HG03457 (cell line): ENCODE results near the gene AKR7A2.

Source experiments
- ATAC-seq: cut with Tn5 transposase; IDR thresholded peaks from one replicate; pipeline ENCODE4 v1.9.1; 2021; ENCODE audit warnings: moderate number of reproducible peaks; ENCODE audit not compliant: unreplicated experiment

Gene AKR7A2

DNA sequence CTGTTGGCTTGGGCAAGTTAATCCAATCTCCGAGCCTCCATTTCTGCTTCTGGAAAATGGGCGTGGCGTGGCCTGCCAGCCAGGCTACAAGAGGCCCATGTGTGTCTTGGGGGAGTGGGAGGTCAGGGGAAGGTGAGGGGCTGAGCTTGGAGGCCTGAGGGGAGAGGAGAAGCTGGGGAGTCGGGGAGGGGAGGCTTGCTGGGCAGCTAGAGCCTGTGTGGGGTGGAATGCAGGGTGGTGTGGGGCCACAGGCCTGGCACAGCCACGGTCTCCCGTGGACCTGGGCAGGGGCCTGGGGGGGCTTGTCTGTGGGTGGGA lies 14.8 kb upstream of the AKR7A2 start:
- no peak for ATAC-seq

DNA sequence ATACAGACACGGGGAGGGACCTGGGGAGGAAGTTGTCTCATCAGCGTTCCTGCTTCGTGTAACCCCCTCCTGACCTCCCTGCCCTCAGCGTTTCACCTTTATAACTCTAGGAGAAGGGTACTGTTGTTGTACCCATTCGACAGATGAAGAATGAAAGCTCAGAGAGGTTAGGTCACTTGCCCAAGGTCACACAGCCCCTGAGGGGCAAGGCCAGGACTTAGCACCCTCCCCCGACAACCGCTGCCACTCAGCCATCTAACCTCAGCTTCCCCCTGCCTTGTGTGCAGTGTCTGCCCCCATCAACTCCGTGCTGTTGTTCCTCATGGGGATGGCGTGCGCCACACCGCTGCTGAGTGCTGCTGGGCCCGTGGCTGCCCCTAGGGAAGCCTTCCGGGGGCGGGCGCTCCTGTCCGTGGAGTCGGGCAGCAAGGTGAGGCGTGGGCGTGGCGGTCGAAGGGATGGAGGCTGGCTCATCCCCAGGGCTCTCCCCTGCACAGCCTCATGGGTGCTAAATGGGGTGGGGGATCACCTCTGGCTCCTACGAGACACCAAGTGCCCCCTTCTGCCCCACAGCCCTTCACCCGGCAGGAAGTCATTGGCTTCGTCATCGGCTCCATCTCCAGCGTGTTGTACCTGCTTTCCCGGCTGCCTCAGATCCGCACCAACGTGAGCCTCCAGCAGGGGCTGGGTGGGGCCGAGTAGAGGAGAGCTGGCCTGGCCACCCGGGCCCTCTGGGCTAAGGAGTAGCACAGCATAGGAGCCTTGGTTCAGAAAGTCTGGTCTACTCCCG lies 14.2 kb upstream of the AKR7A2 start:
- ATAC-seq: no peak

DNA sequence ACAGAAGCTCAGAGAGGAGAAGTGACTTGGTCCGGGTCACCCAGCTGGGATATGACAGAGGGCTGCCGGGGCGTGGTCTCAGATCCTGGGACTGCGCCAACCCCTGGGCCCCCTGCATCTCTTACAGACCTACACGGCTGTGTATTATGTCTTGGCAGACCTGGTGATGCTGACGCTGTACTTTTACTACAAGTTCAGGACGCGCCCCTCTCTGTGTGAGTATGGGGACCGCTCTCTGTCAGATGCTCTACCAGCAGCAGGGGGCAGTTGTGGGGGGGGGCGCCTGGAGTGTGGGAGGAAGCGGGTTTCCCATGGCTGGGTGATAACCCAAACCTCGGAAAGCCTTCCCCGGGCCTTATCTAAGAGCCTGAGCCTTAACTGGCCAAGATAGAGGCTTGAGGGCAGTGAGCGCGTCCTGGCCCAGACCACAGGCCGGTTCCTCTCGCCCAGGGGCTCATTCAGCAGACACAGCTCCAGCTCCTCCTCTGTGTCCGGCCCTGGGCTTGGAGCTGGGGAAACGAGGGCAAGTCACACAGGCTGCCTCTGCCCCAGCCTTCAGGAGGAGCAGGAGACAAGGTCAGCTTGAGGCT lies 13.5 kb upstream of the AKR7A2 start:
- no peak for ATAC-seq

DNA sequence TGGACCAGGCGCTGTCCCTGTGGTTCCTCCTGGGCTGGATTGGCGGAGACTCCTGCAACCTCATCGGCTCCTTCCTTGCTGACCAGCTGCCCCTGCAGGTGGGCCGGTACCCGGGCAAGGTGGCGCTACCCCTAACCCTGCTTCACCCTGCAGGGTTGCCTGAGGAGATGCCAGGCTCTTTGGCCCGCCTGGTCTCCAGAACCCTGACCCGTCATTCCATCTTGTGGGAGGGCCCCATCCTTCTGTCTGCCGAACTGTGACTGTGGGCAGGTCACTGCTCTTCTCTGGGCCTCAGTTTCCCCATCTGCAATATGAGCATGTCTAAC lies 12.7 kb upstream of the AKR7A2 start:
- no peak for ATAC-seq

DNA sequence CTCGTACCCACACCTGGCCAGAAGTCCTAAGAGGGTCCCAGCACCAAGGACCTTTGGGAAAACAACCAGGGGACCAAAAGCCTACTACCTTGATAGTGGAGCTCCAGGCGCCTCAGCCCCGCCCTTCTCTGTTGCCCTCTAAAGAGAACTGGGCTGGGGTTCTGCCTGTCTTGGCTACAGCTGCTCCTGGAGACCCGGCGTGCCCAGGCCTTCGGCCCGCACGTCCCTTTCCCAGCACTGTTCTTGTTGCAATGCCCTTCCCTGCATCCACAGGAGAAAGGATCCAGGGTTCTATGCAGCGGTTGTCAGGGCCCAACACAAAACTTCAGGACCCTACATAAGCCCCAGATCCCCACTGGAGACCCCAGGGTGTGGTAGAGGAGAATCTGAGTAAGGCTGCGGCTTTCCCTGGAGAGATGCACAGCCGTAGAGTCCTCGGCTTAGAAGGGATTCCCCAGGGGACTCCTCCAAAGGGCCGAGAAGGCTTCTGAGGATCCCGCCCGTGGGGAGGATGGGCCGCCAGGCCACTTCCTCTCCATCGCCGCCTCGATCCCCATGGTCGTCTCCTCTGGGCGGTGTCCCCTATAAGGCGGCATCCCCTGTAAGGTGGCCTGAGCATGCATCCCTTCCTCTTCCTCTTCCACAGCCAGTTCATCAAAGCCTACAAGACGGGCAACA lies 12.2 kb upstream of the AKR7A2 start:
- ATAC-seq: no peak

DNA sequence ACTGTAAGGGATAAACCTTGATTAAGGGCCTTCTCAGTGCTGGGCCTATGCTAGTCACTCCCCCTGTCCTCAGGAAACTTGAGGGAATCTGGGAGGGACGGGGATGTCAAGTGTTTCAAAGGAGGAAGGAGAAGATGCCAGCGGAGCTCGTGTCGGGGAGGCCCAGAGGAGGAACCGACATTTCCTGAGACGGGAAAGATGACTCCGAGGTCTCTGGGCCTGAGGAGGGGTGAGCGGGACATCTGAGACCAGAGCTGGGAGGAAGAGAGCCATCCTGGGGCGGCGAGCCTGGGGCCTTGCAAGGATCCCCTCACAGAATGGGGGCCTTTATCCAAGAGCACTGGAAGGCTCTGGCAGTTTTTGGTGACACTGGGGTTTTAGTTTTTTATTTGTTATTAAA lies 10.5 kb upstream of the AKR7A2 start:
- ATAC-seq: no peak

DNA sequence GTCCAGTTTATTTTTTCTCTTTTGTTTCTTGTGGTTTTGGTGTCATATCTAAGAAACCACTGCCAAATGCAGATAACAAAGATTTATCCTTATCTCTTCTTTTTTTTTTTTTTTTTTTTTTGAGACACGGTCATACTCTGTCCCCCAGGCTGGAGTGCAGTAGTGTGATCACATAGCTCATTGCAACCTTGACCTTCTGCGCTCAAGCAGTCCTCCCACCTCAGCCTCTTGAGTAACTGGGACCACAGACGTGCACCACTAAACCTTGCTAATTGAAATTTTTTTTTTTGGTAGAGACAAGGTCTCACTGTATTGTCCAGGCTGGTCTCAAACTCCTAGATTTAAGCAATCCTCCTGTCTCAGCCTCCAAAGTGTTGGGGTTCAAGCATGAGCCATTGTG lies 9.1 kb upstream of the AKR7A2 start:
- no peak for ATAC-seq

DNA sequence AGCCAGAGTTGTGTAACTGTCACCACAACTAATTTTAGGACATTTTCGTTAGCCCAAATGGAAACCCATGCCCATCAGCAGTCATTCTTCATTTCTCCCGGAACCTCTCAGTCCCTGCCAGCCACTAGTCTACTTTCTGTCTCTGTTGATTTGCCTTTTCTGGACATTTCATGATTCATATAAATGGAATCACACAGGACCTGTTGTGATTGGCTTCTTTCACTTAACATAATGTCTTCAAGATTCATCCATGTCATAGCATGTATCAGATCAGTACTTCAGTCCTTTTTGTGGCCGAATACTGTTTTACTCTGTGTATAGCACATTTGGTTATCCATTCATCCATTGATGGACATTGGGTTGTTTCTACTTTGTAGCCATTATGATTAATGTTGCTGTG lies 7.3 kb upstream of the AKR7A2 start:
- no peak for ATAC-seq

DNA sequence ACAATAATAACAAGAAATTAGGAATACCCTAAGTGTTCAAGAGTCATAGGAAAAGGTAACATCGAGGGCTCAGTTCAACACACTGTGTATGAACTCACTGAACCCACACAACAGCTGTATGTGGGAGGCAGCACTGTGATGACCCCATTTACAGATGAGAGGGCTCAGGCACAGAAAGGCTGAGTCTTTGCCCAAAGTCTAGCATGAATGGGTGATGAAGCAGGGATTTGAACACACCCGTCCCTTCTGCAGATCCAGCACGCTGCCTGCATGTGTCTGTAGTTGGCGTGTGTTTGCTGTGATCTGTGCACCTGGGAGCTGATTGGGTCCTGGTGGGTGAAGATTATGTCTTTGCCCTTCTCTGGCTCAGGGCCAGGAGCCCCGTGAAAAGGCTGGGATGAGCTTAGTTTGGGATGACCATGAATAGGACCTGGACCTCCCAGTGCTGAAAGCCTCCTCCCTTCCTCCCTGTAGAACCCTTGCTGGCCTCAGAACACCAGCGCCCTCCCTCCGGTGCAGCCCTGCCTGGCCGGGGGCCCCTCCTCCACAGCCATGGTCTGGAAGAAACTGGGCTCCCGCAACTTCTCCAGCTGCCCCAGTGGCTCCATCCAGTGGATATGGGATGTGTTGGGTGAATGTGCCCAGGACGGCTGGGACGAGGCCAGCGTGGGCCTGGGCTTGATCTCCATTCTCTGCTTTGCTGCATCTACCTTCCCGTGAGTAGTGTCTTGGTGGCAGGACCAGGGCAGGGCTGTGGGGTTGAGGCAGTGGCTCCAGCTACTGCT lies 5.4 kb upstream of the AKR7A2 start:
- no peak for ATAC-seq

DNA sequence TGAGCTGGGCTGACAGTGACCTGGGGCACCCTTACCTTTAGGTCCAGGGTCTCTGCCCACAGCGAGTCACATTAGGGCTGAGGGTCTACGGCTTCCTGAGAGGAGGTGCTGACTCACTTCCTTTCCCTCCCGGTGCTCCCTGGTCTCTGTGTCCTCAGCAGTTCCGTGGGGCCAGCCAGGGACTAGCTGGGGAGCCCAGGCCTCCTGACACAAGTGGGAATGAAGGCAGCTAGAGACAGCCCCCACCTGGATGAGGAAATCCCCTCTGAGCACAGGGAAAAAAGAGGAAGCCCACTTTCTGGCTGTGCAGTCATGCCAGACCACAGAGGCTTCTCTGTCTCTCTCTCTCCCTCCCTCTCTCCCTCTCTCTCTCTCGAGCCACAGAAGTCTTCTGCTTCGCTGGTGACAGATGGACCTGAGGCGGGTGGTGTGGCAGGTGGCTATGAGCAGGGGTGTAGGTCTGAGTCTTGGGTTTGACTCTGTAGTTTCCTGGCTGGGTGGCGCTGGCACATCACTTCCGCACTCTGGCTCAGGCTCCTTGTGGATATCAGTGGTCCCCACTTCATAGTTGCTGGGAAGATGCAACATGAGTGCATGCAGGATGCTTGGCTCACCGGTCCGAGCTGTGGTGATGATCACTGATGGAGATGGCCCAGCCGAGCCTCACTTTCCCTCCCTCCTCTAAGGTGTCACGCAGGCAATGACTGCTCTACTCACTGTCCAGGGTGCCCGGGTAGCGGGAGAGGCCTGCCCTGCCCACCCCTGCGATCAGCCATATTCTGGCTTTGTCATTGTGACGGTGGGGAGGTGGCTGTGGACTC lies 3.6 kb upstream of the AKR7A2 start:
- ATAC-seq: no peak

DNA sequence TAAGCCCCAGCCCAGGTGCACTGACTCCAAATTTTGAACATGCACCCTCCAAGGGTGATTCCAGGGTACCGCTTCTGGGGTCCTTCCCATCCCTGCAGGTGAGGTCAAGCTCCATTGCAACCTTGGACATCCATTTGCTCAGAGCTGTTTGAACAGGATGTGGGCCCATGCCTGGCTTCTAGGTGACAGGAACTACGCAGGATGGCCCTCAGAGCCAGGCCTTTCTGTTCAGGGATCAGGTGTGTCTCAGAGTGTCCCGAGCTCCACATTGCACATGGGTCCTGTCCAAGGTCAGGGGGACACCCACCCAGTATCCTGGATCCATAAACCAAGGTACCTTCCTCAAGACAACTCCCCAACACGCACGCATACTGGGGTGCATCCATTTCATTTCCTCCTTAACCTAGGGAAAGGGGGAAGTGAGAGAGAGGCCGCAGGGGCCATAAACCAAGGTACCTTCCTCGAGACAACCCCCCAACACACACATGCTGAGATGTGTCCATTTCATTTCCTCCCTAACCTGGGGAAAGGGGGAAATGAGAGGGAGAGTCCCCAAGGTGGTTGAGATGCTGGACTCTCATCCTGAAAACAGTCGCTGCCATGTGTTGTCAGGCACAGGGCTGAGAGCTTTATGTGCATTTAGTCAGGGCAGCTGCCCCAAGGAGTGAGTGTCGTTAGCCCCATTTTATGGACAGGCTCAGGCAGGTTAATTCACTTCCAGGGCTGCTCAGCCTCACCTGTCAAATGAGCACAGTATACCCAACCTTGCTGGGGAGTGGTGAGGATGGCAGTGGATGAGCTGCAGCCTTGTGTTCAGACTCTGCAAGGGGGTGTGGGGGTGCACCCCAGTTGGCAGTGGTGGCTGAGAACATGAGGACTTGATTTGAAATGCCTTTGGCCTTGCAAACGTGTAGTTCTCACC lies 2.3 kb upstream of the AKR7A2 start:
- ATAC-seq: no peak

DNA sequence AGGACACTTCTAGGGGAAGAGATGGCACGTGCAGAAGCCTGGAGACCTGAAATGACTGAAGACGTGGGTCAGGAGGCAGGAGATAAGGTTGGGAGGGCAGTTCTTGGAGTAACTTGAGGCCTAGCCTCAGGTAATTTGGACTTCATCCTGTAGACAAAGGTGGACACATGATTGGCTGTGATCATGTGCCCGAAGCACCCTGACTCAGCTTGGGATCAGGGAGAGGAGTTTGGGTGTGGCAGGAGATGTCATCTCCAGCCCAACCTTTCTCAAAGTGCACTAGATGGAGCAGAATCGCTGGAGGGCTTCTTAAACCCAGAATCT lies 1.7 kb upstream of the AKR7A2 start:
- no peak for ATAC-seq

DNA sequence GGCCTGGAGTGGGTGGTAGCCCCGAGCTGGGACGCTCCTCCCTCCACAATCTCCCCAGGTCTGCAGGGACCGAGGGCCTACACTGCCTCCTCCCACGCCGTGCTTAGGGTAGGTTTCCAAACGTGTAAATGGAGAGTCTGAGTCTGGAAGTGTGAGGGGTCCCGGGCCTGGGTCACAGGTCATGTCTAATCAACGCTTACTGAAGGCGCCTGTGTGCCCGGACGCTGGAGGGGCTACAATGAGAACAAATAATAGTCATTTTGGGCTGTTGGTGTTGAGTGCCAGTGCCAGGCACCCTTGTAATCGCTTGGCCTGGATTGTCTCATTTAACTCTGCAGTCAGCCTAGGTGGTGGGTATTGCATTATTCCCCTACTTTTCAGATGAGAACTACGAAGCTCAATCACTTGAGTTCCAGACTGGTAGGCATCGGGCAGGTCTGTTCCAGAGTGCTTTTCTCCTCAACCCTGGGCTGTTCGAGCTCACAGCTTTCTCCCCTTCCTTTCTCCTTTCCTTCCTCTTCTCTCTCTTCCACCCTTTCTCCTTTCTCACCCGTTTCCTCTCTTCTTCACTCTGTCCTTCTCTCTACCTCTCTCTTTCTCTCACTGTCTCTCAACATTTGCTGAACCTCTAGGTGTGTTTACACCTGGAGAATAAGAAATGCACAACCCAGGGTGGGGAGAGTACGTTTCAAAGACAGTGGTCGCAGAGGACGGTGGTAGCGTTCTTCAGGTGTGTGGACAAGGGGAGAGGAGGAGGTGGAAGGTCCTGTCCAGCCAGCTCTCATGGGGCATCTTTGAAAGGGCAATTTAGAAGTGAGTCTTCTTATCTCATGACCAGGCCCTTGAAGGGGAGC lies 1.1 kb upstream of the AKR7A2 start:
- no peak for ATAC-seq

DNA sequence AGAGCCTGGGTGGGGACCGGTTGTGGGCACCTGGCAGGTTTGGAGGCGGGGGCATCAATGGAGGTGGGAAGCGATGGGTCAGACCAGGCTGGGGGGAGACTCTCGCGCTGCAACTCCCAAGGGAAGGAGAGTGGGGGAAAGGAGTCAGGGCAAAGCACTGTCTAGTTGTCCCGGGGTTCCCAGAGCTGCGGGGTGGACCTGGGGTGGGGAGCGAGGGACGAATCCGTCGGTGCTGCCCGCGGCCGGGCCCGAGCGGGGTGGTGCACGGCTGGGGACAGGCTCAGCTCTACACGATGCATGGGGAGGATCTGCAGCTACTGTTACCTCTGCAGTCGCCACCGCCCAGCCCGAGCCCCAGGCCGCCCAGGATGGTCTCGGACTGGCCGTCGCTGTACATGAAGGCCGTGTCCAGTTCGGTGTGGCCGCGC lies 427 bp downstream of the AKR7A2 start:
- ATAC-seq: no peak

DNA sequence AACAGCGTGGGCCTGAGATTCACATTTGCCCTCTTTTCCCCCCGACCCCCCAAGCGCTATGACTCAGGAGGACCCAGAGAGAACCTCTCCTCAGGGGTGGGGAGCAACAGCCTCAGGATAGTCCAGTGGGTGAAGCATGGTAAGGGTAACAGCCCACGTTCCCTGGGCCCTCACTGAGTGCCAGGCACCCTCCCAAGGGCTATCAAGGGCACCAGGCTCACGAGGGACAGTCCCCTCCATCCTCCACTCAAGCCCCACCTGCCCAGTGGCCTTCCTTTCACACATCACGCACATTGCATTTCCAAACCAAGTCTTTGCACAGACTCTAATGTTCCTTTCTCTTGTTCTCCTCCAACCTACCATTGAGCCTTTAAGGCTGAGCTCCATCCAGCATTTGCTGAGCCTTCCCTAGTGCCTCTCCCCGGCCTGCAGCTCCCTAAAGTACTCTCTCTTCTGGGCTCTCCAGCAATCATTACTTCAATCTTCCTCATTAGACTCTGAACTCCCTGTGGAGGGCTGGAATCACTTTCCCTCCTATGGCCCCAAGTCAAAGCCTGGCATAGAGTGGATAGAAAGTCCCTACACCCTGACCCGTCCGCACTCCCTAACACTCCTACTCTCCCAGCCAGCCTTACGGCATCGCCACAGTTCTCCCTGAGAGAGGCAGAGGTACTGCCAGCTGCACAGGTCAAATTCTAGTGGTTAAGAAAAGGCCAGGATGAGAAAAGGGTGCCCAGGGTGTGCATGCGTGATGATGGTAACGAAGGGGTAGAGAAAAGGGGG lies 1.0 kb downstream of the AKR7A2 start:
- ATAC-seq: no peak

DNA sequence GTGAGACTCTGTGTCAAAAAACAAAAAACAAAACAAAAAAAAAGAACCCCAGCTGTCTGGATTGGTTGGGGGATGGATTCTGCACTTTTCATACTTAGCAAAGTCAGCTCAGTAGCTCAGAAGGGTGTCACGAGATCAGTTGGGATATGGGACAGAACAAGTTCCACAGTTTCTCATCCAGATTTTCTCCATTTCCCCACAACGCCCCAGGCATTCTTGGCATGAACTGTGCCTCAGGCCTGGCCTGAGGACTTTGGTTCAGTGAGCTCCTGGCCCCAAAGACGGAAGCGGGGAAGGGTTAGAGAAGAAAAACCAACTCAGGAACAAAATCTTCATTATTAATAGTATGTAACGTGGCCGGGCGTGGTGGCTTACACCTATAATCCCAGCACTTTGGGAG lies 1.9 kb downstream of the AKR7A2 start:
- no peak for ATAC-seq

DNA sequence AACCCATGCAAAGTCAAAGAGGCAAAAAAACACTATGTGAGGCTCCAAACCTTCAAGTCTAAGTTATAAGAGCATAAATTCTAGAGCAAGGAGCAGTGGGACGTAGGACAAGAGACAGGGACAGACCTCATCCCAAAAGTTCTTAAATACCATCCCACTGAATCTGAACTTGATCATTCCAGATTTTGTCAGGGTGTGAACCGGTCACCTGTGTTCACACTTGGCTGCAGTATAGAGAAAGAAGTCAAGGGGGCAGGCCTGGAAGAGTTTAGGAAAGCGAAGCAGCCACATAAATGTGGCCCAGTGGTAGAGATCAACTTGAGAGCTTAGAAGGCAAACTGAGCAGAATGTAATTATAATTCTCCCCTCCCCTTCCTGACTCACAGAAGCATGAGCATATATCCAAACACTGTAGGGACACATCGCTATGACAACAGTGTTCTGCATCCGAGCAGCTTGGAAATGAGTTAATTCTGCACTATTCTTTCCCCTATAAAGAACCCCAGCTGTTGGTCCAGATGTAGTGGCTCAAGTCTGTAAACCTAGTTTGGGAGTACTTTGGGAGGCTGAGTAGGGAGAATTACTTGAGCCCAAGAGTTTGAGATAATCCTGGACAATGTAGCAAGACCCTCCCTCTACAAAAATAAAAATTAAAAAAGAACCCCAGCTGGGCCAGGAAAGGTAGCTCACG lies 2.7 kb downstream of the AKR7A2 start:
- ATAC-seq: no peak

DNA sequence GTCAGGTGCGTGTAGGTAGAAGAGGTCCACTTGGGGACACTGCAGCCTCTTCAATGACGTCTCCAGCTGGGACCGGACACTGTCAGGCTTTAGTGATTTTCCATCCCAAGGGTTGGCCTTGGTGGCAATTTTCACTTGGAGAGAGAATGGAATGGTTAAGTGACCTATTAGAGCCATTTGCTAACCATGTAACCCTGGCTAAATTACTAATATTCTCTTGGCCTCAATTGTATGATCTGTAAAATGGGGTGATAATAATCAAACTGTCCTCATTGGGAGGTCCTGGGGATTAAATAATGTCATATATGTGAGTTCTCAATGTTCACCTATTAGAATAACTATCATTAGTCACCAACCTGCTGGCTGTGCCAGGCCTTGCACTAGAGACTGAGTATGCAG lies 3.4 kb downstream of the AKR7A2 start:
- no peak for ATAC-seq
